HG02870 (cell line): ENCODE data around the gene RHOB.
"Not testable (repeated sequence)": the region's sequence is repeated elsewhere in the genome, so short reads cannot be mapped to it uniquely, and the experiment has no call there.

ENCODE experiments used
- ATAC-seq: cut with Tn5 transposase; IDR thresholded peaks from one replicate; pipeline ENCODE4 v1.9.1; 2021; ENCODE audit warnings: mild to moderate bottlenecking, moderate library complexity; ENCODE audit not compliant: unreplicated experiment

Gene RHOB

GRCh38 chr2:20490300-20491181, 43.7 kb downstream of the RHOB start:
- ATAC-seq, result no peak

GRCh38 chr2:20491739-20492531, 45.1 kb downstream of the RHOB start:
- no peak for ATAC-seq

- ATAC-seq, result not testable (repeated sequence)
Measured at GRCh38 chr2:20493095-20493494, 46.2 kb downstream of the RHOB start.

- ATAC-seq, result no peak
Measured at GRCh38 chr2:20494241-20494640, 47.4 kb downstream of the RHOB start.

GRCh38 chr2:20496076-20496872, 49.4 kb downstream of the RHOB start:
- ATAC-seq, result no peak

- no peak for ATAC-seq
Measured at GRCh38 chr2:20496942-20497341, 50.1 kb downstream of the RHOB start.
